HepG2 (cell line): ENCODE results near the gene CD320. TPM values are rescaled to one million over a fixed set of nuclear protein-coding genes. Genes with fewer than 3 reads are reported as not detected.

Experiments used
- BRD4 ChIP-seq: sonication (generic); formaldehyde crosslinking; IDR thresholded peaks from 2 replicates; pipeline ENCODE4 v1.4.0; 2020; ENCODE audit warnings: missing genetic modification reagents
- HNRNPL ChIP-seq: fragments of 200-400 bp; formaldehyde crosslinking; IDR thresholded peaks from 2 replicates; pipeline ENCODE4 v1.6.1; 2017; ENCODE audit warnings: mild to moderate bottlenecking, low read depth, low read length
- NAIF1 ChIP-seq: sonication (generic); formaldehyde crosslinking; IDR thresholded peaks from 2 replicates; pipeline ENCODE4 v1.5.0; 2020; ENCODE audit warnings: mild to moderate bottlenecking, missing genetic modification reagents, borderline replicate concordance
- NR3C1 ChIP-seq: sonication (generic); formaldehyde crosslinking; IDR thresholded peaks from 2 replicates; pipeline ENCODE4 v1.4.0; 2020; ENCODE audit warnings: missing genetic modification reagents
- PHF8 ChIP-seq: sonication (generic); formaldehyde crosslinking; IDR thresholded peaks from 2 replicates; pipeline ENCODE4 v1.5.0; 2020; ENCODE audit warnings: missing genetic modification reagents
- TSC22D2 ChIP-seq: sonication (generic); formaldehyde crosslinking; IDR thresholded peaks from 2 replicates; pipeline ENCODE4 v1.5.1; 2020; ENCODE audit warnings: missing genetic modification reagents, mild to moderate bottlenecking, borderline replicate concordance
- ZFP90 ChIP-seq: sonication (generic); formaldehyde crosslinking; IDR thresholded peaks from 2 replicates; pipeline ENCODE4 v1.8.0; 2022; ENCODE audit warnings: missing genetic modification reagents, mild to moderate bottlenecking, inconsistent platforms, borderline replicate concordance
- ZNF234 ChIP-seq: sonication (generic); formaldehyde crosslinking; conservative IDR thresholded peaks from 2 replicates; pipeline ENCODE4 v1.5.1; 2020; ENCODE audit warnings: mild to moderate bottlenecking, missing genetic modification reagents
- ZNF292 ChIP-seq: sonication (generic); formaldehyde crosslinking; IDR thresholded peaks from 2 replicates; pipeline ENCODE4 v1.8.1; 2022; ENCODE audit warnings: mild to moderate bottlenecking, low read depth, missing genetic modification reagents, borderline replicate concordance
- ZNF329 ChIP-seq: sonication (generic); formaldehyde crosslinking; IDR thresholded peaks from 2 replicates; pipeline ENCODE4 v1.9.0; 2021; ENCODE audit warnings: low read depth, mild to moderate bottlenecking, missing genetic modification reagents
- ZNF629 ChIP-seq: sonication (generic); formaldehyde crosslinking; conservative IDR thresholded peaks from 2 replicates; pipeline ENCODE4 v1.5.0; 2020; ENCODE audit warnings: missing genetic modification reagents
- ZNF724P ChIP-seq: sonication (generic); formaldehyde crosslinking; IDR thresholded peaks from 2 replicates; pipeline ENCODE4 v1.8.0; 2022; ENCODE audit warnings: missing genetic modification reagents, borderline replicate concordance
- polyA plus RNA-seq, 8 experiments: library from polyadenylated mRNA; depleted of rRNA in 3 of 8; stranded (reverse) in 7 of 8; unstranded in 1 of 8; fragments of >200 nt; fragmentation: Illumina TruSeq in 4 of 8; extraction: Trizol in 4 of 8; gene quantifications; 2 replicates each; pipeline versions ENCODE4 v1.2.1 to v1.2.3, GENCODE V29; 2011 to 2016; ENCODE audit warnings: low read depth in 4 of 8, missing spikeins in 1 of 8, mixed read lengths in 1 of 8; ENCODE audit not compliant: insufficient read depth in 1 of 8
- total RNA-seq, 5 experiments: library from RNA; depleted of rRNA; stranded (reverse); fragments of >200 nt; fragmentation: Illumina TruSeq; extraction: Trizol; gene quantifications; 2 replicates each; pipeline ENCODE4 v1.2.3, GENCODE V29; 2016; ENCODE audit warnings: low read depth in 1 of 5
- TF ChIP-seq, protein P1 (sequence below): sonication (generic); formaldehyde crosslinking; IDR thresholded peaks from 2 replicates; pipeline ENCODE4 v1.4.0; 2020; ENCODE audit warnings: mild to moderate bottlenecking, missing genetic modification reagents
- TF ChIP-seq, protein P2 (sequence below): sonication (generic); formaldehyde crosslinking; IDR thresholded peaks from 2 replicates; pipeline ENCODE4 v1.4.0; 2020; ENCODE audit warnings: missing genetic modification reagents
- TF ChIP-seq, protein P3 (sequence below): sonication (generic); formaldehyde crosslinking; IDR thresholded peaks from 2 replicates; pipeline ENCODE4 v1.4.0; 2020; ENCODE audit warnings: missing genetic modification reagents, borderline replicate concordance
- TF ChIP-seq, protein P4 (sequence below): sonication (generic); formaldehyde crosslinking; IDR thresholded peaks from 2 replicates; pipeline ENCODE4 v1.4.0; 2020; ENCODE audit warnings: missing genetic modification reagents
- TF ChIP-seq, protein P5 (sequence below): sonication (generic); formaldehyde crosslinking; IDR thresholded peaks from 2 replicates; pipeline ENCODE4 v1.4.0; 2020; ENCODE audit warnings: missing genetic modification reagents, low read depth, mild to moderate bottlenecking, borderline replicate concordance
- TF ChIP-seq, protein P6 (sequence below): sonication (generic); formaldehyde crosslinking; IDR thresholded peaks from 2 replicates; pipeline ENCODE4 v1.8.0; 2022; ENCODE audit warnings: missing genetic modification reagents, mild to moderate bottlenecking, inconsistent platforms, borderline replicate concordance
- TF ChIP-seq, protein P7 (sequence below): sonication (generic); formaldehyde crosslinking; IDR thresholded peaks from 2 replicates; pipeline ENCODE4 v1.5.0; 2020; ENCODE audit warnings: mild to moderate bottlenecking, missing genetic modification reagents, moderate library complexity

The CD320 gene
- total and polyA plus RNA-seq, 2 of the 13 experiments (the other 11 are each of a cell fraction or from before 2014, with no cell fraction given): 83.1 to 99.9 TPM

DNA sequence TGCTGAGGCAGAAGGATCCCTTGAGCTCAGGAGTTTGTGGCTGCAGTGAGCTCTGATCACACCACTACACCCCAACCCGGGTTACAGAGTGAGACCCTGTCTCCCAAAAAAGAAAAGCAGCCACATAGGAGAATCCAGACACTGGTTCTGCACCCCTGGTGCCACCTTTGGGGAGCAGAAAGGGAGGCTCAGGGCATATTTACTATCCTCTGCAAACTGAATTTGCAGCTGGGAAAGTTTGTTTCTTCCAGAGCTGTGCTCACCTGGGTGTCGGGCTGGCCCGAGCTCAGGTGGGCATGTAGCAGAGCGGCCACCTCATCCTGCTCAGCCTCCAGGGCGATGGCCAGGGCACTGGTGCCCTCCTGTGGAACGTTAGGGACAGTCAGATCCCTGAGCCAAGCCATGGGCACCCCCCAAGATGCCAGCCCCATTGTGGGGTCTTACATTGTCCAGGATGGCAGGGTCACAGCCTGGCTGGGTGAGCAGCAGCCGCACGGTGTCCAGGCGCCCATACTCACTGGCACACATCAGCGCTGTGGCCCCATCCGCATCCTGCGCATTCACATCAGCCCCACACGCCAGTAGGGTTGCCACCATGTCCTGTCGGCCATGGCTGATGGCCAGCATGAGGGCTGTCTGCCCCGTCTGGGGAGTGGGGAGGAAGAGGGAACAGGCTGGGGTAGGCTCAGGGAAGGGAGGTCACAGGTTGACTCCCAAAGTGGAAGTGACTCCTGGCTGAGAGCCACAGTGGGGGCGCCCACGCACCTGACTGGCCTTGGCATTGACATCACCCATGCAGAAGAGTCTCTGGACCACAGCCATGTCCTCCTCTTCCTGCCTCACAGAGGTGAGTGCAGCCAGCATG is 16.3 kb upstream of the CD320 start (continued):
- TF ChIP-seq, protein P1, sequence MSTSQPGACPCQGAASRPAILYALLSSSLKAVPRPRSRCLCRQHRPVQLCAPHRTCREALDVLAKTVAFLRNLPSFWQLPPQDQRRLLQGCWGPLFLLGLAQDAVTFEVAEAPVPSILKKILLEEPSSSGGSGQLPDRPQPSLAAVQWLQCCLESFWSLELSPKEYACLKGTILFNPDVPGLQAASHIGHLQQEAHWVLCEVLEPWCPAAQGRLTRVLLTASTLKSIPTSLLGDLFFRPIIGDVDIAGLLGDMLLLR (CRISPR knock-in tag): peak; percentile 39; the same call in 1 of the 2 replicates
- TF ChIP-seq, protein P2, sequence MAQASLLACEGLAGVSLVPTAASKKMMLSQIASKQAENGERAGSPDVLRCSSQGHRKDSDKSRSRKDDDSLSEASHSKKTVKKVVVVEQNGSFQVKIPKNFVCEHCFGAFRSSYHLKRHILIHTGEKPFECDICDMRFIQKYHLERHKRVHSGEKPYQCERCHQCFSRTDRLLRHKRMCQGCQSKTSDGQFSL (CRISPR knock-in tag): peak; percentile 63; the same call in 1 of the 2 replicates
- TF ChIP-seq ZNF724P (no peak), NR3C1 (CRISPR knock-in tag) (no peak), ZFP90 (CRISPR knock-in tag) (no peak), NAIF1 (CRISPR knock-in tag) (no peak), ZNF234 (CRISPR knock-in tag) (no peak), HNRNPL (peak; percentile 76; the same call in 1 of the 2 replicates), BRD4 (CRISPR knock-in tag) (no peak), TSC22D2 (CRISPR knock-in tag) (no peak), ZNF629 (CRISPR knock-in tag) (no peak), ZNF292 (CRISPR knock-in tag) (no peak), ZNF329 (no peak), PHF8 (CRISPR knock-in tag) (no peak)
- TF ChIP-seq, protein P3, sequence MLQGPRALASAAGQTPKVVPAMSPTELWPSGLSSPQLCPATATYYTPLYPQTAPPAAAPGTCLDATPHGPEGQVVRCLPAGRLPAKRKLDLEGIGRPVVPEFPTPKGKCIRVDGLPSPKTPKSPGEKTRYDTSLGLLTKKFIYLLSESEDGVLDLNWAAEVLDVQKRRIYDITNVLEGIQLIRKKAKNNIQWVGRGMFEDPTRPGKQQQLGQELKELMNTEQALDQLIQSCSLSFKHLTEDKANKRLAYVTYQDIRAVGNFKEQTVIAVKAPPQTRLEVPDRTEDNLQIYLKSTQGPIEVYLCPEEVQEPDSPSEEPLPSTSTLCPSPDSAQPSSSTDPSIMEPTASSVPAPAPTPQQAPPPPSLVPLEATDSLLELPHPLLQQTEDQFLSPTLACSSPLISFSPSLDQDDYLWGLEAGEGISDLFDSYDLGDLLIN: no peak
- TF ChIP-seq, protein P4, sequence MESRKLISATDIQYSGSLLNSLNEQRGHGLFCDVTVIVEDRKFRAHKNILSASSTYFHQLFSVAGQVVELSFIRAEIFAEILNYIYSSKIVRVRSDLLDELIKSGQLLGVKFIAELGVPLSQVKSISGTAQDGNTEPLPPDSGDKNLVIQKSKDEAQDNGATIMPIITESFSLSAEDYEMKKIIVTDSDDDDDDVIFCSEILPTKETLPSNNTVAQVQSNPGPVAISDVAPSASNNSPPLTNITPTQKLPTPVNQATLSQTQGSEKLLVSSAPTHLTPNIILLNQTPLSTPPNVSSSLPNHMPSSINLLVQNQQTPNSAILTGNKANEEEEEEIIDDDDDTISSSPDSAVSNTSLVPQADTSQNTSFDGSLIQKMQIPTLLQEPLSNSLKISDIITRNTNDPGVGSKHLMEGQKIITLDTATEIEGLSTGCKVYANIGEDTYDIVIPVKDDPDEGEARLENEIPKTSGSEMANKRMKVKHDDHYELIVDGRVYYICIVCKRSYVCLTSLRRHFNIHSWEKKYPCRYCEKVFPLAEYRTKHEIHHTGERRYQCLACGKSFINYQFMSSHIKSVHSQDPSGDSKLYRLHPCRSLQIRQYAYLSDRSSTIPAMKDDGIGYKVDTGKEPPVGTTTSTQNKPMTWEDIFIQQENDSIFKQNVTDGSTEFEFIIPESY (CRISPR knock-in tag): no peak; the same call in 1 of the 2 replicates
- TF ChIP-seq, protein P5, sequence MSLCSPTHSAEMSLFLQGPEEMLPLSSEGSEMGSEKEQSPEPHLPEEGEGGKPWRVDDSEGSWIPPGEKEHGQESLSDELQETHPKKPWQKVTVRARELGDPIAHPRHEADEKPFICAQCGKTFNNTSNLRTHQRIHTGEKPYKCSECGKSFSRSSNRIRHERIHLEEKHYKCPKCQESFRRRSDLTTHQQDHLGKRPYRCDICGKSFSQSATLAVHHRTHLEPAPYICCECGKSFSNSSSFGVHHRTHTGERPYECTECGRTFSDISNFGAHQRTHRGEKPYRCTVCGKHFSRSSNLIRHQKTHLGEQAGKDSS: no peak
- TF ChIP-seq, protein P6, sequence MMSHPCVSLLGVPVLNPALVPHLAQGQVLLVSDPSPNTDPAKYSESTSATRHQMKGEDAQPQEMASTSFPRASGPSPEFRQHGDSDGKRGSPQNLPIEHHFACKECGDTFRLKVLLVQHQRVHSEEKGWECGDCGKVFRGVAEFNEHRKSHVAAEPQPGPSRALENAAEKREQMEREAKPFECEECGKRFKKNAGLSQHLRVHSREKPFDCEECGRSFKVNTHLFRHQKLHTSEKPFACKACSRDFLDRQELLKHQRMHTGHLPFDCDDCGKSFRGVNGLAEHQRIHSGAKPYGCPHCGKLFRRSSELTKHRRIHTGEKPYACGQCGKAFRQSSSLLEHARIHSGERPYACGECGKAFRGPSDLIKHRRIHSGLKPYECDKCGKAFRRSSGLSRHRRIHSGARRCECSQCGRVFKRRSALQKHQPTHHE (CRISPR knock-in tag): no peak
- TF ChIP-seq, protein P7, sequence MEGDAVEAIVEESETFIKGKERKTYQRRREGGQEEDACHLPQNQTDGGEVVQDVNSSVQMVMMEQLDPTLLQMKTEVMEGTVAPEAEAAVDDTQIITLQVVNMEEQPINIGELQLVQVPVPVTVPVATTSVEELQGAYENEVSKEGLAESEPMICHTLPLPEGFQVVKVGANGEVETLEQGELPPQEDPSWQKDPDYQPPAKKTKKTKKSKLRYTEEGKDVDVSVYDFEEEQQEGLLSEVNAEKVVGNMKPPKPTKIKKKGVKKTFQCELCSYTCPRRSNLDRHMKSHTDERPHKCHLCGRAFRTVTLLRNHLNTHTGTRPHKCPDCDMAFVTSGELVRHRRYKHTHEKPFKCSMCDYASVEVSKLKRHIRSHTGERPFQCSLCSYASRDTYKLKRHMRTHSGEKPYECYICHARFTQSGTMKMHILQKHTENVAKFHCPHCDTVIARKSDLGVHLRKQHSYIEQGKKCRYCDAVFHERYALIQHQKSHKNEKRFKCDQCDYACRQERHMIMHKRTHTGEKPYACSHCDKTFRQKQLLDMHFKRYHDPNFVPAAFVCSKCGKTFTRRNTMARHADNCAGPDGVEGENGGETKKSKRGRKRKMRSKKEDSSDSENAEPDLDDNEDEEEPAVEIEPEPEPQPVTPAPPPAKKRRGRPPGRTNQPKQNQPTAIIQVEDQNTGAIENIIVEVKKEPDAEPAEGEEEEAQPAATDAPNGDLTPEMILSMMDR (CRISPR knock-in tag): peak; percentile 40
